HCT116 (cell line): ENCODE results near the gene LRRC73. TPM values are rescaled to one million over a fixed set of nuclear protein-coding genes. Genes with fewer than 3 reads are reported as not detected.

Experiments
- ATAC-seq: fragments of 200-7000 bp; cut with Tn5 transposase; 2 replicates; pipeline ENCODE4 v1.9.1; 2020; ENCODE audit warnings: mild to moderate bottlenecking, moderate library complexity
- BruUV-seq: library from RNA; stranded (reverse); fragments of 400-500 nt; replicated peaks from 2 replicates; lab custom pipeline; 2021; lab: Mats Ljungman, UMichigan
- CTCF ChIA-PET: fragments of 300-600 bp; sonication (Branson Sonifier 250); formaldehyde crosslinking; loops from one replicate; lab custom pipeline; 2021; ENCODE audit warnings: antibody characterized with exemption; lab: Charles Lee
- POLR2A ChIA-PET: fragments of 300-600, 350-600 bp; sonication (Branson Sonifier 250); formaldehyde crosslinking; loops from one replicate; lab custom pipeline; 2021; ENCODE audit warnings: antibody characterized with exemption; lab: Charles Lee
- RAD21 ChIA-PET, 2 experiments: fragments of 300-600 bp; sonication (Branson Sonifier 250); formaldehyde crosslinking; loops; one replicate each; lab custom pipeline; 2023; ENCODE audit warnings: low total read pairs in 2 of 2; ENCODE audit not compliant: uncharacterized antibody in 2 of 2, unreplicated experiment in 2 of 2, low non-redundant PET in 1 of 2; lab: Charles Lee
- DNase-seq: peaks from one replicate; pipeline ENCODE4 v3.0.0-alpha.2; 2010; ENCODE audit warnings: low read depth, low spot score
- H2AFZ ChIP-seq: fragments of 200-600 bp; shearing (Covaris generic), sonication (generic); 2 replicates; pipeline ENCODE4 v1.6.1; 2017; ENCODE audit warnings: low read depth, mixed run types, mixed read lengths, antibody characterized with exemption, low read length; ENCODE audit not compliant: poor library complexity, severe bottlenecking
- H3K27ac ChIP-seq: 2 replicates; pipeline ENCODE4 v1.5.1; 2012; ENCODE audit warnings: low read depth, low read length
- H3K27me3 ChIP-seq: fragments of 200-600 bp; sonication (generic); 2 replicates; pipeline ENCODE4 v1.6.1; 2016; ENCODE audit warnings: mixed run types, low read length, mixed read lengths; ENCODE audit not compliant: insufficient read depth
- H3K36me3 ChIP-seq, 2 experiments: fragments of 200-500 bp in 1 of 2; fragments of 200-600 bp in 1 of 2; sonication (Bioruptor generic) in 1 of 2; sonication (generic) in 1 of 2; 2 replicates each; pipeline versions ENCODE4 v1.5.1 to v1.6.1; 2014 to 2016; ENCODE audit warnings: low read length in 2 of 2, inconsistent platforms in 1 of 2, mixed read lengths in 1 of 2, mixed run types in 1 of 2; ENCODE audit not compliant: insufficient read depth in 2 of 2, control insufficient read depth in 1 of 2
- H3K4me1 ChIP-seq, 2 experiments: fragments of 200-600 bp in 1 of 2; sonication (generic) in 1 of 2; 2 replicates each; pipeline versions ENCODE4 v1.5.1 to v1.6.1; 2012 to 2017; ENCODE audit warnings: low read length in 2 of 2, inconsistent platforms in 1 of 2, mild to moderate bottlenecking in 1 of 2, mixed read lengths in 1 of 2, mixed run types in 1 of 2, moderate library complexity in 1 of 2; ENCODE audit not compliant: insufficient read depth in 2 of 2, control insufficient read depth in 1 of 2
- H3K4me2 ChIP-seq: fragments of 200-600 bp; sonication (generic); 2 replicates; pipeline ENCODE4 v1.6.1; 2017; ENCODE audit warnings: mixed run types, low read length, mixed read lengths
- H3K4me3 ChIP-seq, 2 experiments: fragments of 200-600 bp in 1 of 2; sonication (generic) in 1 of 2; replicated peaks in 1 of 2; 2 replicates each; pipeline ENCODE4 v1.5.1; 2011 to 2016; ENCODE audit warnings: low read length in 2 of 2, control low read depth in 1 of 2, low read depth in 1 of 2, mild to moderate bottlenecking in 1 of 2, mixed read lengths in 1 of 2, mixed run types in 1 of 2
- H3K79me2 ChIP-seq: fragments of 200-600 bp; sonication (generic); 2 replicates; pipeline ENCODE4 v1.6.1; 2017; ENCODE audit warnings: mild to moderate bottlenecking, mixed run types, low read length, moderate library complexity, mixed read lengths; ENCODE audit not compliant: insufficient read depth
- H3K9ac ChIP-seq: fragments of 200-600 bp; sonication (generic); 2 replicates; pipeline ENCODE4 v1.6.1; 2016; ENCODE audit warnings: low read length, mixed read lengths
- H3K9me2 ChIP-seq: fragments of 200-600 bp; sonication (generic), shearing (Covaris generic); 2 replicates; pipeline ENCODE4 v1.6.1; 2017; ENCODE audit warnings: mixed run types, mild to moderate bottlenecking, moderate library complexity; ENCODE audit not compliant: insufficient read depth
- H3K9me3 ChIP-seq, 2 experiments: fragments of 200-500 bp in 1 of 2; fragments of 200-600 bp in 1 of 2; sonication (Bioruptor generic) in 1 of 2; sonication (generic) in 1 of 2; 2 replicates each; pipeline ENCODE4 v1.6.1; 2014 to 2017; ENCODE audit warnings: low read length in 2 of 2, mixed read lengths in 2 of 2, inconsistent platforms in 1 of 2, low read depth in 1 of 2, mild to moderate bottlenecking in 1 of 2, mixed run types in 1 of 2, moderate library complexity in 1 of 2; ENCODE audit not compliant: control insufficient read depth in 1 of 2, insufficient read depth in 1 of 2
- H4K20me1 ChIP-seq: fragments of 200-600 bp; sonication (generic), shearing (Covaris generic); 2 replicates; pipeline ENCODE4 v1.6.1; 2017; ENCODE audit warnings: mixed run types, mild to moderate bottlenecking, moderate library complexity; ENCODE audit not compliant: insufficient read depth
- ATF3 ChIP-seq: IDR thresholded peaks from 2 replicates; pipeline ENCODE4 v1.6.1; 2012
- CBX3 ChIP-seq: IDR thresholded peaks from 2 replicates; pipeline ENCODE4 v1.6.1; 2012; ENCODE audit warnings: low read depth
- CTCF ChIP-seq, 3 experiments: fragments of 200-600 bp in 1 of 3; sonication (generic) in 1 of 3; IDR thresholded peaks in 2 of 3; conservative IDR thresholded peaks in 1 of 3; 2 replicates each; pipeline ENCODE4 v1.5.1; 2012 to 2017; ENCODE audit warnings: low read depth in 2 of 3, low read length in 2 of 3, antibody characterized with exemption in 1 of 3, borderline replicate concordance in 1 of 3, control low read depth in 1 of 3, mild to moderate bottlenecking in 1 of 3, mixed read lengths in 1 of 3, mixed run types in 1 of 3, moderate library complexity in 1 of 3; ENCODE audit not compliant: insufficient read depth in 1 of 3
- EGR1 ChIP-seq: IDR thresholded peaks from 2 replicates; pipeline ENCODE4 v1.6.1; 2012; ENCODE audit warnings: low read depth
- ELF1 ChIP-seq: IDR thresholded peaks from 2 replicates; pipeline ENCODE4 v1.6.1; 2012; ENCODE audit warnings: low read depth, borderline replicate concordance
- EZH2 ChIP-seq: fragments of 200-600 bp; sonication (generic); IDR thresholded peaks from 2 replicates; pipeline ENCODE4 v1.6.1; 2017; ENCODE audit warnings: antibody characterized with exemption, mixed run types
- EZH2phosphoT487 ChIP-seq: fragments of 200-600 bp; IDR thresholded peaks from 2 replicates; pipeline ENCODE4 v1.6.1; 2018; ENCODE audit warnings: antibody characterized with exemption, borderline replicate concordance
- JUND ChIP-seq: IDR thresholded peaks from 2 replicates; pipeline ENCODE4 v1.6.1; 2012
- MAX ChIP-seq: IDR thresholded peaks from 2 replicates; pipeline ENCODE4 v1.6.1; 2012
- POLR2A ChIP-seq: IDR thresholded peaks from 2 replicates; pipeline ENCODE4 v1.7.0; 2011; ENCODE audit warnings: borderline replicate concordance; ENCODE audit not compliant: insufficient read depth, insufficient read length; ENCODE audit errors: extremely low read depth
- POLR2AphosphoS5 ChIP-seq: IDR thresholded peaks from 2 replicates; pipeline ENCODE4 v1.6.1; 2011; ENCODE audit warnings: mild to moderate bottlenecking, low read depth, low read length, moderate library complexity
- RAD21 ChIP-seq: IDR thresholded peaks from 2 replicates; pipeline ENCODE4 v1.6.1; 2012; ENCODE audit warnings: low read depth, mild to moderate bottlenecking
- SIN3A ChIP-seq: IDR thresholded peaks from 2 replicates; pipeline ENCODE4 v1.6.1; 2012; ENCODE audit warnings: low read depth
- SP1 ChIP-seq: IDR thresholded peaks from 2 replicates; pipeline ENCODE4 v1.6.1; 2012; ENCODE audit warnings: low read depth
- TCF7L2 ChIP-seq: IDR thresholded peaks from 2 replicates; pipeline ENCODE4 v1.7.0; 2011; ENCODE audit warnings: borderline replicate concordance, inconsistent platforms; ENCODE audit not compliant: insufficient read depth, insufficient read length; ENCODE audit errors: extremely low read depth
- YY1 ChIP-seq: IDR thresholded peaks from 2 replicates; pipeline ENCODE4 v1.6.1; 2011; ENCODE audit warnings: low read length, low read depth, moderate library complexity, mild to moderate bottlenecking; ENCODE audit not compliant: insufficient replicate concordance; ENCODE audit errors: extremely low read depth
- ZBTB33 ChIP-seq: IDR thresholded peaks from 2 replicates; pipeline ENCODE4 v1.6.1; 2011; ENCODE audit warnings: mild to moderate bottlenecking, low read length, moderate library complexity; ENCODE audit not compliant: insufficient replicate concordance; ENCODE audit errors: extremely low read depth
- ZNF274 ChIP-seq: fragments of 200-500 bp; sonication (Bioruptor generic); IDR thresholded peaks from 2 replicates; pipeline ENCODE4 v1.6.1; 2014; ENCODE audit warnings: mild to moderate bottlenecking, low read depth, low read length, inconsistent platforms
- intact Hi-C: fragments of 100-400 bp; cut with micrococcal nuclease; formaldehyde crosslinking; loops from 2 replicates; pipeline ENCODE4 v1.10.0; 2022
- total RNA-seq: library from RNA; stranded (reverse); gene quantifications from one replicate; pipeline ENCODE4 v1.2.1, GENCODE V29; 2021; ENCODE audit not compliant: unreplicated experiment

LRRC73 gene
- total RNA-seq, 1 experiment from 2014 or later, result 1.2 TPM

GRCh38 chr6:43510827-43511163 lies 649 bp upstream of the LRRC73 start:
- Histone ChIP-seq H3K27ac (peak overlapping the region; percentile 42; the same call in 1 of the 2 replicates), H3K4me2 (peak overlapping the region; percentile 88), H3K9me2 (no peaks in the 10 kb centered on the region), H4K20me1 (no peaks in the 10 kb centered on the region), H3K27me3 (no peaks in the 10 kb centered on the region), H2AFZ (no peak overlapping the region), H3K79me2 (peaks cover 14% of the 10 kb centered on the region), H3K9ac (peak overlapping the region; percentile 63; the same call in 1 of the 2 replicates), H3K9me3 (no peaks in the 10 kb centered on the region), H3K36me3 (peaks cover 21 to 24% of the 10 kb centered on the region in 2 experiments; a peak in 3 of 4 replicates), H3K4me1 (peaks cover 16 to 29% of the 10 kb centered on the region in 2 experiments; a peak in 3 of 4 replicates), H3K4me3 (no peak overlapping the region)
- ATAC-seq, result no peak
- TF ChIP-seq RAD21 (no peak), MAX (no peak), ZNF274 (no peak), YY1 (no peak), SP1 (no peak), JUND (no peak), EZH2 (no peak), EGR1 (no peak), ELF1 (no peak), POLR2AphosphoS5 (no peak), POLR2A (no peak), ZBTB33 (no peak), TCF7L2 (no peak), SIN3A (no peak), ATF3 (no peak), CTCF (IDR thresholded peaks at IDR 0.05 in 2 of 3, conservative IDR thresholded peaks at IDR 0.05 in 1 of 3; ENCODE audit: borderline replicate concordance in 1 of 3, insufficient read depth in 1 of 3, low read depth in 2 of 3, low read length in 2 of 3) (no peak), EZH2phosphoT487 (no peak), CBX3 (no peak)
- RAD21 ChIA-PET, result no interaction called here
- DNase-seq, result no peak
- no TSS peak for BruUV-seq
- intact Hi-C loops, result no loop called here
- POLR2A ChIA-PET, result no interaction called here
- CTCF ChIA-PET, result interaction anchor here (1.7 kb wide), 1 partner anchor 54 kb away, joined by 10 read pairs; no protein-coding TSS in a partner anchor
